GM21723 (cell line): ENCODE results near the gene SUSD3.
"Not testable (repeated sequence)": the region's sequence is repeated elsewhere in the genome, so short reads cannot be mapped to it uniquely, and the experiment has no call there.

ENCODE experiments used
- ATAC-seq: cut with Tn5 transposase; IDR thresholded peaks from one replicate; pipeline ENCODE4 v1.9.1; 2021; ENCODE audit warnings: mild to moderate bottlenecking, moderate library complexity; ENCODE audit not compliant: unreplicated experiment

The SUSD3 gene

DNA sequence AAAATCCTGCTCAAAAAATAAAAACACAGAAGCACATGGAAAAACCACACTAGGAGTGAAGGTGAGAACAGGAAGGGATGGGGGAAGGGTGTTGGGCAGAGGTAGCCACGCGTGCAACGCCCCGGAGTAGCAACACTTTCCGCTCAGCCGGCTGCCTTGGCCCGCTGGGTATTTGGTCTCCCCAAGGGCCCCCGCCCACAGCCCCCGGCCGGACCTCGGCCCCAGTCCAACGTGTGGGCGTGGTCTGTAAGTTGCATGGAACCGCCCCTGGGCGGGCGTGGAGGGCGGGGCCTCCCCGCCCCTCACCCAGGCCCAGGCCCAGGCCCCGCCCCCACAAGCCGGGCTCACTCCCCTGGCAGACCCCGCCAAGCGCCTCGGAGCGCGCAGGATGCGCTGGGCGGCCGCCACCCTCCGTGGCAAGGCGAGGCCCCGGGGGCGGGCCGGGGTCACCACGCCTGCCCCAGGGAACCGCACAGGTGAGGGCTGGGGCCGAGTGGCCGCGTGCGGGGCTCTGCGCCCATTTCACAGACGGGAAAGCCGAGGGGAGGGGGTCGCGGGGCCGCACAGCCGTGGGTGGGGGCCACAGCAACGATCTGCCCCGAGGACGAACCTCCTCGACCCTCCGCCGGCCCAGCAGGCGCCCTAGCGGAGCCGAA is at the start of gene SUSD3:
SUSD3 (plus strand) TSS at position 347 of the 656 bp plus-strand sequence; CDS start at position 389, 42 bp downstream.
- peak; percentile 35 for ATAC-seq

GRCh38 chr9:93009337-93010015 is 49.0 kb upstream of the SUSD3 start:
- ATAC-seq = no peak

- ATAC-seq = no peak
Observed at GRCh38 chr9:93010056-93010455, 48.4 kb upstream of the SUSD3 start.

DNA sequence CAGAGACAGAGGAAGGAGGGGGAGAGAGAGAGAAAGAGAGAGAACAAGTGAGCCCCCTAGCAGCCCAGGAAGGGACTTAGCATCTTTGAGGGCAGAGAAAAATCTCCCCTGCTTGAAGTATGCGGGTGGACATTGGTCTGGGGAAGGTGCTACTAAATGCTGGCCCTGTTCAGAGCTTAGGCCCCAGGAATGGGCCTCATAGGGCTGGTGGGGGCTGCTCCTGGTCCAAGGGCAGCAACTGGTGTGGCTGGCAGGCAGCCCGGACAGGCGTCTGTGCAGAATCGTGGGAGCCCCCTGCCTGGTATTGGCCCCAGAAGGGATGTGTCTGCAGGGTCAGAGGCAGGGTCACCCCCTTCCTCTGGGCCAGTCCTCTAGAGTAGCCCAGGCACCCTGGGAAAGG is 47.8 kb upstream of the SUSD3 start:
- no peak for ATAC-seq

DNA sequence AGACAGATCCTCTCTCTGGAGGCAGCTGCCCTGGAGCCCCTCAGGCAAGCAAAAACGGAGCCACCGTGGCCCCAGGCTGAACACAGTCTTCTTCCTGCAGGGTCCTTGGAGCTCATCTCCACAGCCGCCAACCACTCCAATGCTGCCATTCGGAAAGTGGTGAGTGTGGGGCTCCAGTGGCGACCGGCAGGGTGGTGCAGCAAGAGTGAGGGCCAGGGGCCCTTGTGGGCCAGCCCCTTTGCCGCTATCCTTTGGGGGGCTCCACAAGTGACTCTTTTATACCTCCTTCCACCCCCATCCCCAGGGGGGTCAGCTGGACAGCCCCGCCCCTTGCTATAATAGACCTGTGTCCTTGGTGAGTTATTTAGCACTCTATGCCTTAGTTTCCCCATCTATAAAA is 47.4 kb upstream of the SUSD3 start:
- ATAC-seq = no peak

GRCh38 chr9:93012963-93013855 is 45.3 kb upstream of the SUSD3 start:
- no peak for ATAC-seq

- no peak for ATAC-seq
Observed at GRCh38 chr9:93013856-93014582, 44.5 kb upstream of the SUSD3 start.

GRCh38 chr9:93015190-93015589 is 43.3 kb upstream of the SUSD3 start:
- not testable (repeated sequence) for ATAC-seq

- ATAC-seq = no peak
Observed at GRCh38 chr9:93017621-93018020, 40.9 kb upstream of the SUSD3 start.

DNA sequence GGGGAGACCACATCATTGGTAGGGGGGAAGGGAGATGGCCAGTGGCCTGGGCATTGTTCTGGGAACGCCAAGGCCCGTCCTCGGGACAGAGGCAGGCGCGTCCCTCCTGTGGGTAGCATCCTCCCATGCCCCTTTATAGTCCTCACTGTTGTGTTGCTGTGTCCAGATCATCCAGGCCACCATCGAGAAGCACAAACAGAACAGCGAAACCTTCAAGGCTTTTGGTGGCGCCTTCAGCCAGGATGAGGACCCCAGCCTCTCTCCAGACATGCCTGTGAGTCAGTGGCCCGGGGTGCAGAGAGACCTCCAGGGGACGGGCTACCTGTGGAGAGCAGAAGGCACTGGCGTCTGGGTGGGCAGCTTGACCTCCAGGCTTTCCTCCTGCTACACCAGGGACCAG is 38.4 kb upstream of the SUSD3 start:
- ATAC-seq = no peak

DNA sequence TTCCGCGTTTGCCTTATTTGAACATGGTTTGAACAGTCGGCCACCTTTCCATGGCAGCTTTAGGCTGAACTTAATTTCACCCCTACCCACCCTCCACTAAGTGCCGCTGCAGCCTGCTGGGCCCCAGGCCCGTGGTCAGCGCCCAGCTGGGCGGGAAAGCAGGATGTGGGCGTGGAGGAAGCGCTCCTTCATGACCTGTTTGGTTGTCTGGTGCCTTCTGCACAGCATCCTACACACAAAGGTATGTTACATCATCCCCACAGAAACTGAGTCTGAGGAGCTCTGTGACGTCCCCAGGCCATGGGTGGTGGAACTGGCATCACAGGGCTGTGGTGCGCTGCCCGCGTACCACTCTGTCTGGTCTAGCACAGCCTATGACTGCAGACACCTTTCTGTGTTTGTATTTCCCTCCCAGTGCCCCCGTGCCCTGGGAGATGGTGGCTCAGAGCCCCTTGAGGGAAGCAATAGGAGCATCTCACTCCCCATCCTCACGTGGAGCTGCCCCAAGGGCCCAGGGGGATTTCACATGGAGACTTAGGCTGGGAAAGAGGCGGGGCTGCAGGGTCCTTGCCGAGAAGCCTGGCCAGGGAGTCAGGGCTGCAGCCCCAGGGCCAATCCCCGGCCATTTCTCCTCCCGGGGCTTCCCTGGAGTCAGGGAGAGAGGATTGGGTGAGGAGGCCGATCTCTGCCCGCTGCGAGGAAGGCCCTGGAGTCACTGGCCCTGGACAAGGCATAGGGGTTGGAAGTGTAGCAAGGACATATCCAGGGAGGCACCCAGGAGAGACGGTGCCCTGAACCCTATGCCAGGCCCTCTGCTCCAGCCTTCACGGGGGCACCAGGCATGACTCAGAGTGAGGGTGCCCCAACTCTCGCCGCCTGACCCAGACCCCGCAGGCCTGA is 37.5 kb upstream of the SUSD3 start:
- no peak for ATAC-seq

DNA sequence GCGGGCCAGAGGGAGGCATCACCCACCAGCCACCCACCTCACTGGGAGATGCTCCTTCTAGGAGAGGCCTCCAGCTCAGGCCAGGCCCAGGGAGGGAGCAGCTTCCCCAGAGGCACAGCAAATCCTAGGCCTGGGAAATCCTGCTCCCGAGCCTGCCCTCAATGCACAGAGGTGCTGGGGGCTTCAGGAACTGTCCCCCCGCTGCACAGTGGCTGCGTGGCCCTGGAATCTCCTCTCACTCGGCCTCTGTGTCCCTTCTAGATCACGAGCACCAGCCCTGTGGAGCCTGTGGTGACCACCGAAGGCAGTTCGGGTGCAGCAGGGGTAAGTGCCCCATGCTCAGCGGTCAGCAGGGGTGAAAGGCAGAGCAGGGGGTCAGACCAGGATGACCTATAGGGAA is 36.4 kb upstream of the SUSD3 start:
- no peak for ATAC-seq

DNA sequence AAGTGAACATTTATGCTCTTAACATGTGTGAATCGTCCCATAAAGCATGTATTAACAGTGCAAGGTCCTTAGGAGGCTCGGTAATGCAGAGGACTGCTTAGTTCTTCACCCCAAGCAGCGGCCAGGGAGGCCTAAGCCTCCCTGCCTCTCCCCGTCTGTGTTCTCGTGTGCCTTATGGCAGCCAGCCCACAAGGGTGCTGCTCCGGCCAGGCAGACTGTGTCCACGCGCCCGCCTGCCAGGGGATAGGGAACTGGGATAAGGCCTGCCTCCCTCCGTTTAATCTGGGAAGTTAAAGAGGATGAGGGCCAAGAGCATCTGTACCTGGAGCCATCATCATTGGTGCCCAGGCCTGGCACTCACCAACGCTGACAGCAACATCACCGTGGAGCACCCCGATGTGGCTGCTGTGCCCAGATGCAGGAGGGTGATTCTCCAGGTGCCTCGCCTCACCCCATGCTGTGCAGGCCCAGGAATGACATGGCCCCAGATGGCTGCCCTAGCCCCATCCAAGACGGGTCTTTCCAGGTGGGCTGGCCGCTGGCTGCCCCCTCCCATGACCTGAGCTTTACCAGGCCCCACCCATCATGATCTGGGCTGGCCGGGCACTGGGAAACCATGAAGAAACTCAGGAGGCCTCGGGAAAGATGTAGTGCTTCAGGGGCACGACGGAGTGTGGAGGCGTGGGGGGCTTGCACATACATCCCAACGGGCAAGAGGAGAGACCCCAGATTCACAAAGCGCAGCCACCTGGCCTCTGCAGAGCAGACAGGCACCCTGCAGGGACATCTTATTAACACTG is 35.6 kb upstream of the SUSD3 start:
- no peak for ATAC-seq

GRCh38 chr9:93023521-93023815 is 35.0 kb upstream of the SUSD3 start:
- no peak for ATAC-seq

DNA sequence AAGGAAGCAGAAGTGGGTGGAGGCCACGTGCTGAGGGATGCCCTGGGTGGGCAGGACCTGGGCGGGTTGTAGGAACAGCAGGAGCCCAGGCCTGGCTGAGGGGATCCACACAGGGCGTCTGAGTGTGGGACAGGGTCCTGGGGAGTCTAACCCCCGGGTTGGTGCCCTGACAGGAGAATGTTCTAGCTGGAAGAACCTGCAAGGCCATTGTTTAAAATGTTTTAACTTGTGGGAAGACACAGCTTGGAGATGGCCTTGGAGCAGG is 33.9 kb upstream of the SUSD3 start:
- no peak for ATAC-seq

- ATAC-seq = no peak
Observed at GRCh38 chr9:93024986-93025630, 33.4 kb upstream of the SUSD3 start.

DNA sequence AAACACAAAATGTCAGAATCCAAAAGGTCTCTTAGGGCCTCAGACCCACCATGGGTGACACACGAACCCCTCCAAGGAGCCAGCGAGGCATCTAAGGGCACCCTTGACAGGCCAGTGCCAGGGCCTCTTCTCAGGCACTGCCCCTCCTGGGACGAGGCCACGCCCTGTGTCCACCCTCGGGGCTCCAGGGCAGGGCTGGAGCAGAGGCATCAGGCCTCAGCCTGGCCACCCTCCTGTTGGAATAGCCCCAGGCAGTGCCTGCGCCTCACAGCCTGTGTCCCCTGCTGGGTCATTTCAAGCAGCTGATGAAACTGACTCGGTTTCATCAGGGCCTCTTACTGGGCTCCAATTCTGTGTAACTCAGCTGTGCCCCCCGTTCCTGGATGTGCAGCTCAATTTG is 32.8 kb upstream of the SUSD3 start:
- no peak for ATAC-seq

- ATAC-seq = no peak
Observed at GRCh38 chr9:93026640-93027039, 31.9 kb upstream of the SUSD3 start.

GRCh38 chr9:93027750-93028149 is 30.8 kb upstream of the SUSD3 start:
- ATAC-seq = no peak
